ENCODE results near the gene NKAIN1. TPM values are rescaled to one million over a fixed set of nuclear protein-coding genes. Genes with fewer than 3 reads are reported as not detected.

Gene NKAIN1
- polyA plus RNA-seq, 1 donor: 2.7 TPM

DNA sequence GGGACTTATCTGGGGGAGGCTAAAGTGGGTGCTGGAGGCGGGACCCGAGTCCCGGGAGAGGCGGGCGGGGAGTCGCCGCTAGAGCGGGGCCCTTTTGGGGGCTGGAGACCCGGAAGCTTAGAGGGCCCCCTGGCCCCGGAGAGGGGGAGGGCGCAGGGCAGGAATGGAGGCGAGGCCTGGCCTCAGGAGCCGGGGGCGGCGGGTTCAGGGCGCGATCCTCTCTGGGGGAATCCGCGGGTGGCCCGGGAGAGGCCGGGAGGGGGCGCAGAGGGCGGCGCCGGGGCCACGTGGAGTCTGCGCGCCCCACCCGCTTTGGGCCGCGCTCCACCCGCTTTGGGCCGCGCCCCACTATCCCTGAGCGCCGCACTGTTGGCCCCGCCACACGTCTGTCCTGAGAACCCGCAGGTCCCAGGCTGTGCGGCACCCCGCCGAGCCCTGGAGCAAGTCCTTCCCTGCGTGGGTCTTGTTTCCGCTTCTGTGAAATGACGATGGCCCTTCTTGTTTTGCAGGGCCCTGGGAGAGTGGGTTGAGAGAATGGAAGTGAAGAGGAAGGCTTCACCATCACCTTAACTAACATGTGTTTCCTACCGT, 84.4 kb downstream of the NKAIN1 start:
- peak overlapping the region; percentile 87 for H3K27ac ChIP-seq (ENCODE audit: low read length)
- no CpG with 5 or more reads among the region's 46 CpGs for WGBS (ENCODE audit: insufficient coverage, low lambda C conversion rate)
- H3K4me1 ChIP-seq (ENCODE audit: control insufficient read depth, insufficient read depth, low read length): peaks cover 16% of the 10 kb centered on the region
- H3K27me3 ChIP-seq (ENCODE audit: control insufficient read depth, insufficient read depth, low read length): no peaks in the 10 kb centered on the region
- peak; percentile 83 to 92 for DNase-seq
- no peaks in the 10 kb centered on the region for H3K9me3 ChIP-seq (ENCODE audit: control insufficient read depth, low read depth, low read length)
- no peaks in the 10 kb centered on the region for H3K36me3 ChIP-seq (ENCODE audit: control insufficient read depth, insufficient read depth, low read length)
- H3K4me3 ChIP-seq (ENCODE audit: low read length): peak overlapping the region; percentile 59

DNA sequence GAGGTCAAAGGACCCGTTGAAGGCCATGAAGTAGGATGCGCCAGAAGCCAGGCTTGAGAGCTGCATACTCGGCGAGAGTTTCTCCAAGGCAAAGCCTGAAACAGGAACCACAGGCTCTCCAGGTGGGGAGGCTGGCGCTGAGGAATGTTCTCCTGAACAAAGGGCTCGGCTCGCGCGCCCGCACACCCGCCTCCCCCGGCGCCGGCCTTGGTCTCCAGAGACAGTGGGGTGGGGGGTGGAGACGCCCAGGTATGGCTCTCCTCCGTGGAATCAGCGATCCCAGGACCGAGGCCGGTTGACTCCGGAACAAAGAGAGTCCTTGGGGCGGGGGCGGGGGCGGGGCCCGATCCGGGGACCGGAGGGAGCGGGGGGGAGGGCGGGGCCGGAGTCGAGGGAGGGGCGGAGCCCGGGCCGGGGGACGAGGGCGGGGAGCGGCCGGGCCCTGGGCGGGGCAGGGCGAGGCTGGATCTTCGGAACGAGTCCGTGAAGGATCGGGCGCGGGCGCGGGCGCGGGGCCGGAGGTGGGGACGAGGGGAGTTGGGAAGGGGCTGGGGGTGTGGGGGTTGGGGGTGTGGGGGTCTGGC, 85.0 kb downstream of the NKAIN1 start:
- peak; percentile 82 to 94 for DNase-seq
- no peaks in the 10 kb centered on the region for H3K27me3 ChIP-seq (ENCODE audit: control insufficient read depth, insufficient read depth, low read length)
- H3K27ac ChIP-seq (ENCODE audit: low read length): peak overlapping the region; percentile 87
- no CpG with 5 or more reads among the region's 51 CpGs for WGBS (ENCODE audit: insufficient coverage, low lambda C conversion rate)
- no peaks in the 10 kb centered on the region for H3K36me3 ChIP-seq (ENCODE audit: control insufficient read depth, insufficient read depth, low read length)
- H3K4me1 ChIP-seq (ENCODE audit: control insufficient read depth, insufficient read depth, low read length): peaks cover 10% of the 10 kb centered on the region
- peak overlapping the region; percentile 59 for H3K4me3 ChIP-seq (ENCODE audit: low read length)
- no peaks in the 10 kb centered on the region for H3K9me3 ChIP-seq (ENCODE audit: control insufficient read depth, low read depth, low read length)

DNA sequence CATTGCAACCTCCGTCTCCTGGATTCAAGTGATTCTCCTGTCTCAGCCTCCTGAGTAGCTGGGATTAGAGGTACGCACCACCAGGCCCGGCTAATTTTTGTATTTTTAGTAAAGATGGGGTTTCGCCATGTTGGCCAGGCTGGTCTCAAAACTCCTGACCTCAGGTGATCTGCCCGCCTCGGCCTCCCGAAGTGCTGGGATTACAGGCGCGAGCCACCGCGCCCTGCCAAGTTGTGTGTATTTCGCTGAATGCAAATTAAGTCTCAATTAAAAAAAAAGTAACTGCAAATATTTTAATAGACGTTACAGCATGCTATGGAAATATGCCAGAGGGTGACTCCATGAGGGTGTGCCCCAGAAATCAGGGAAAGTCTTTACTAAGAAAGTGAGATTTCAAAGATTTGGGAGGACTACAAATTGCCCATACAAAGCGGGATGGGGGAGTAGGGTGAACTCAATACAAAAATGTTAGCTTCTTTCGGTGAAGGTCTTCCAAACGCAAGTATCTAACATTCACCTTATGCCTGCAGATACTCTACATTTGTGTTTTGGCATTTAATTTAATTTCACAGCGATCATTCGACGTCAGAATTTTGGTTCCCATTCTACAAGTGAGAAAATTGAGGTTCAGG, 85.6 kb downstream of the NKAIN1 start:
- H3K9me3 ChIP-seq (ENCODE audit: control insufficient read depth, low read depth, low read length): no peaks in the 10 kb centered on the region
- peaks cover 4% of the 10 kb centered on the region for H3K4me1 ChIP-seq (ENCODE audit: control insufficient read depth, insufficient read depth, low read length)
- H3K4me3 ChIP-seq (ENCODE audit: low read length): peak overlapping the region; percentile 47
- 28% methylated on average over 3 of the region's 19 CpGs for WGBS (ENCODE audit: insufficient coverage, low lambda C conversion rate)
- no peaks in the 10 kb centered on the region for H3K27me3 ChIP-seq (ENCODE audit: control insufficient read depth, insufficient read depth, low read length)
- no peaks in the 10 kb centered on the region for H3K36me3 ChIP-seq (ENCODE audit: control insufficient read depth, insufficient read depth, low read length)
- DNase-seq: no peak
- H3K27ac ChIP-seq (ENCODE audit: low read length): peak overlapping the region; percentile 82

DNA sequence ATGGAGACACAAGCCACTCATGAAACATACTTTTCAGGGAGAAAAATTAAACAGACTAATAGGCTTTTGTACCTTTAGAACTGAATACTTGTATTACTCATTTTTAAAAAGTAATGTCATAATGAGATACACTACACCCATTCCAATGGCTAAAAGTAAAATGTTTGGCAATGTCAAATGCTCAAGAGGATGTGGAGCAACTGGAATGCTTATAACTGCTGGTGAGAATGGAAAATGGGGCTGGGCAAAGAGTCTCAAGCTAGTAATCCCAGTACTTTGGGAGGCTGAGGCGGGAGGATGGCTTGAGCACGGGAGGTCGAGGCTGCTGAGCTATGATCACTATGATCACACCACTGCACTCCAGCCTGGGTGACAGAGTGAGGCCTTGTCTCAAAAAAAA, 86.3 kb downstream of the NKAIN1 start:
- no CpG with 5 or more reads among the region's 3 CpGs for WGBS (ENCODE audit: insufficient coverage, low lambda C conversion rate)
- no peak overlapping the region for H3K27ac ChIP-seq (ENCODE audit: low read length)
- no peaks in the 10 kb centered on the region for H3K9me3 ChIP-seq (ENCODE audit: control insufficient read depth, low read depth, low read length)
- H3K4me1 ChIP-seq (ENCODE audit: control insufficient read depth, insufficient read depth, low read length): peaks cover 4% of the 10 kb centered on the region
- H3K27me3 ChIP-seq (ENCODE audit: control insufficient read depth, insufficient read depth, low read length): no peaks in the 10 kb centered on the region
- no peak for DNase-seq
- H3K36me3 ChIP-seq (ENCODE audit: control insufficient read depth, insufficient read depth, low read length): no peaks in the 10 kb centered on the region
- H3K4me3 ChIP-seq (ENCODE audit: low read length): no peak overlapping the region

DNA sequence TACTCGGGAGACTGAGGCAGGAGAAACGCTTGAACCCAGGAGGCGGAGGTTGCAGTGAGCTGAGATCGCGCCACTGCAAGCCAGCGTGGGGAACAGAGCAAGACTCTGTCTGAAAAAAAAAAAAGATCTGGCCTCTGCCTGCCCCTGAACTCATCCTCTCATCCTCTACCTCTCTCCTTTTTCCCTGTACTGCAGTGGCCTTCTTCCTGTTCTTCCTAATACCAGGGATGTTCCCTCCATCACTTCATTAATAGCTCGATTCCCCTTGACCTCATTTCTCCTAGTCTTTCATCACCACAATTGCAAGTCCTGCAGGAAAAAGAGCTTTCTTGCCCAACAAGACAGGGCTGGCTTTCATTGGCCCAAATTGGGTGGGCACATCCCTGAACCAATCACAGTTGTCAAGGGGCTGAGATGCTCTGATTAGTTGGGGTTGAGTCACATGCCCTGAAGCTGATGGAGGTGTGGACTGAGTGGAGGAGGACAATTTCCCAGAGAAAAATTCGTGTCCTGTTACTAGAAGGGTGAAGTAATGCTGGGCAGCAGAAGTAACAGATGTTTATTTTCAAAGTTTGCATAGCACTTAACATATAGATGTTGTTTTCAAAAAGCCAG, 87.4 kb downstream of the NKAIN1 start:
- DNase-seq: no peak
- Histone ChIP-seq H3K27ac (ENCODE audit: low read length) (no peak overlapping the region), H3K4me1 (ENCODE audit: control insufficient read depth, insufficient read depth, low read length) (peaks cover 4% of the 10 kb centered on the region), H3K9me3 (ENCODE audit: control insufficient read depth, low read depth, low read length) (no peaks in the 10 kb centered on the region), H3K4me3 (ENCODE audit: low read length) (no peak overlapping the region), H3K36me3 (ENCODE audit: control insufficient read depth, insufficient read depth, low read length) (no peaks in the 10 kb centered on the region), H3K27me3 (ENCODE audit: control insufficient read depth, insufficient read depth, low read length) (no peaks in the 10 kb centered on the region)
- no CpG with 5 or more reads among the region's 8 CpGs for WGBS (ENCODE audit: insufficient coverage, low lambda C conversion rate)

DNA sequence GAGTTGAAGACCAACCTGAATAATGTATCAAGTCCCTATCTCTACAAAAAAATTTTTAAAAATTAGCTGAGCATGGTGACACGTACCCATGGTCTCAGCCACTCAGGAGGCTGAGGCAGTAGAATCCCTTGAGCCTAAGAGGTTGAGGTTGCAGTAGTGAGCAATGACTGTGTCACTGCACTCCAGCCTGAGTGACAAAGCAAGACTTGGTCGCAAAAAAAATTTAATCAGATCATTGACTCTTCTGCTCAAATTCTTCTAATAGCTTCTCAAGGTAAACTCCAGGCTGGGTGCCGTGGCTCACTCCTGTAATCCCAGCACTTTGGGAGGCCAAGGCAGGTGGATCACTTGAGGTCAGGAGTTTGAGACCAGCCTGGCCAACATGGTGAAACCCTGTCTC, 88.3 kb downstream of the NKAIN1 start:
- no peaks in the 10 kb centered on the region for H3K9me3 ChIP-seq (ENCODE audit: control insufficient read depth, low read depth, low read length)
- no peaks in the 10 kb centered on the region for H3K27me3 ChIP-seq (ENCODE audit: control insufficient read depth, insufficient read depth, low read length)
- peaks cover 4% of the 10 kb centered on the region for H3K4me1 ChIP-seq (ENCODE audit: control insufficient read depth, insufficient read depth, low read length)
- H3K27ac ChIP-seq (ENCODE audit: low read length): no peak overlapping the region
- no peak for DNase-seq
- no peak overlapping the region for H3K4me3 ChIP-seq (ENCODE audit: low read length)
- WGBS (ENCODE audit: insufficient coverage, low lambda C conversion rate): no CpG with 5 or more reads among the region's 3 CpGs
- no peaks in the 10 kb centered on the region for H3K36me3 ChIP-seq (ENCODE audit: control insufficient read depth, insufficient read depth, low read length)

DNA sequence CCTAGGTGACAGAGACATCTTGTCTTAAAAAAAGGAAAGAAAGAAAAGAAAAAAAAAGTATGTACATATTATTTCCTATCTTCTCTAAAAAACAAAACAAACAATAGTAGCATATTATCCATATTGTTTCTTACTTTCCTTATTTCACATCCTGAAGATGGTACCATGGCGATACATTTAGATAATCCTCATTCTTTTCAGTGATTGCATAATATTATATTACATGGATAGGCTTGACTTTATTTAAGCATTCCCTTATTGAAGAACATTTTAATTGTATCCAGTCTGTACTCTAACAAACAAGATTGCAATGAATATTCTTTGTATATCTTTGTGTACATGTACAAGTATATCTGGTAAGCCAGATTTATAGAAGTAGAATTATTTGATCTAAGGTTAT, 91.3 kb downstream of the NKAIN1 start:
- no CpG with 5 or more reads among the region's 1 CpG for WGBS (ENCODE audit: insufficient coverage, low lambda C conversion rate)
- Histone ChIP-seq H3K4me3 (ENCODE audit: low read length) (no peak overlapping the region), H3K27me3 (ENCODE audit: control insufficient read depth, insufficient read depth, low read length) (no peaks in the 10 kb centered on the region), H3K9me3 (ENCODE audit: control insufficient read depth, low read depth, low read length) (no peaks in the 10 kb centered on the region), H3K4me1 (ENCODE audit: control insufficient read depth, insufficient read depth, low read length) (no peaks in the 10 kb centered on the region), H3K27ac (ENCODE audit: low read length) (no peak overlapping the region), H3K36me3 (ENCODE audit: control insufficient read depth, insufficient read depth, low read length) (no peaks in the 10 kb centered on the region)
- no peak for DNase-seq

DNA sequence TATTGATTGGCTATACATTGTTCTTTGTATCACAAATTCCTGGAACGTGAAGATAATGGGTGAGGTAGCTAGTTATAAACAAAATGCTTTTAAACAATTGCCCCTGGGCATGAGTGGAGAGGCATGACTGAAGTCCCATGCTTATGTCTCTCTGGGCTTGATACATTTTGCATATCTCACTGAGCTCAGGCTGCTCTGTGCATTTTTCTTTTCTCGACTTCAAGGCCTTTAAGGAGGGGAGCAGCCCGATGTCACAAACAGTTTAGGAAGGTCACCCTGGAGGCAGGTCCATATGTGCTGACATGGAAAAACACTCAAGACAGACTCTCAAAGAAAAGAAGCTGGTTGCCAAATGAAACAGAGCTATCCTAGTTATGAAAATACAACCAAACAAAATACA, 94.0 kb downstream of the NKAIN1 start:
- no CpG with 5 or more reads among the region's 3 CpGs for WGBS (ENCODE audit: insufficient coverage, low lambda C conversion rate)
- Histone ChIP-seq H3K27ac (ENCODE audit: low read length) (no peak overlapping the region), H3K9me3 (ENCODE audit: control insufficient read depth, low read depth, low read length) (no peaks in the 10 kb centered on the region), H3K4me1 (ENCODE audit: control insufficient read depth, insufficient read depth, low read length) (peaks cover 2% of the 10 kb centered on the region), H3K27me3 (ENCODE audit: control insufficient read depth, insufficient read depth, low read length) (no peaks in the 10 kb centered on the region), H3K4me3 (ENCODE audit: low read length) (no peak overlapping the region), H3K36me3 (ENCODE audit: control insufficient read depth, insufficient read depth, low read length) (no peaks in the 10 kb centered on the region)
- no peak for DNase-seq

DNA sequence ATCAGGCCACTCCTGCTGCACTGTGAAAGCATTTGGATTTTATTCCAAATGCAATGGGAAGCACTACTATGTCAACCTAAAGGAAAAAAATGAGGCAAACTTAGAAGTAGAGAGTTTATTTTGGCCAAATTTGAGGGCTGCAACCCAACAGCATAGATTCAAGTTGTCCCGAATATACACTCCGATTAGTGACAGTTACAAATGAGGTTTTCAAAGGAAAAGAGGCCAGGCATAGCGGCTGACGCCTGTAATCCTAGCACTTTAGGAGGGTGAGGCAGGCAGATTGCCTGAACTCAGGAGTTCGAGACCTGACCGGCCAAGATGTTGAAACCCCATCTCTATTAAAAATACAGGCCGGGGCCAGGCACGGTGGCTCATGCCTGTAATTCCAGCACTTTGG, 95.2 kb downstream of the NKAIN1 start:
- DNase-seq: no peak
- Histone ChIP-seq H3K9me3 (ENCODE audit: control insufficient read depth, low read depth, low read length) (no peaks in the 10 kb centered on the region), H3K36me3 (ENCODE audit: control insufficient read depth, insufficient read depth, low read length) (no peaks in the 10 kb centered on the region), H3K27ac (ENCODE audit: low read length) (no peak overlapping the region), H3K27me3 (ENCODE audit: control insufficient read depth, insufficient read depth, low read length) (no peaks in the 10 kb centered on the region), H3K4me1 (ENCODE audit: control insufficient read depth, insufficient read depth, low read length) (peaks cover 2% of the 10 kb centered on the region), H3K4me3 (ENCODE audit: low read length) (no peak overlapping the region)
- WGBS (ENCODE audit: insufficient coverage, low lambda C conversion rate): no CpG with 5 or more reads among the region's 8 CpGs

DNA sequence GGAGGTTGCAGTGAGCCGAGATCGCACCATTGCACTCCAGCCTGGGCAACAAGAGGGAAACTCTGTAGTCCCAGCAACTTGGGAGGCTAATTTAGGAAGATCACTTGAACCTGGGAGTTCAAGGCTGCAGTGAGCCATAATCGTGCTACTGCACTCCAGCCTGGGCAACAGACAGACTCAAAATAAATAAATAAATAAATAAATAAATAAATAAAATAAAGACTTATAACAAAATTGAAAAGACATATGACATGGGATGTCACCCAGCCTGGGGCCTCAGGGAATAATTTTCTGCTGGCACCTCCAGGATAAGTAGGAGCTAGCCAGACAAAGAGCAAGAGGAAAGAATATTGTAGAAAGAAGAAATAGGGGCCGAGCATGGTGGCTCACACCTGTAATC, 96.2 kb downstream of the NKAIN1 start:
- Histone ChIP-seq H3K4me1 (ENCODE audit: control insufficient read depth, insufficient read depth, low read length) (peaks cover 2% of the 10 kb centered on the region), H3K27me3 (ENCODE audit: control insufficient read depth, insufficient read depth, low read length) (no peaks in the 10 kb centered on the region), H3K36me3 (ENCODE audit: control insufficient read depth, insufficient read depth, low read length) (no peaks in the 10 kb centered on the region), H3K27ac (ENCODE audit: low read length) (no peak overlapping the region), H3K4me3 (ENCODE audit: low read length) (no peak overlapping the region), H3K9me3 (ENCODE audit: control insufficient read depth, low read depth, low read length) (no peaks in the 10 kb centered on the region)
- no peak for DNase-seq
- WGBS (ENCODE audit: insufficient coverage, low lambda C conversion rate): 60% methylated on average over 1 of the region's 4 CpGs
